GM23338 (cell line): Measurements from ENCODE around the gene DAAM1. TPM values are rescaled to one million over a fixed set of nuclear protein-coding genes. Genes with fewer than 3 reads are reported as not detected.

Experiments
- ATAC-seq: fragments of 200-7000 bp; cut with Tn5 transposase; 3 replicates; pipeline ENCODE4 v1.9.1; 2020
- DNase-seq: peaks from one replicate; pipeline ENCODE4 v3.0.0-alpha.2; 2015; ENCODE audit warnings: low spot score
- H2AFZ ChIP-seq: fragments of 200-600 bp; sonication (generic); 2 replicates; pipeline ENCODE4 v1.8.0; 2016; ENCODE audit warnings: antibody characterized with exemption, mild to moderate bottlenecking, moderate library complexity
- H3F3A ChIP-seq: fragments of 200-600 bp; sonication (generic); replicated peaks from 2 replicates; pipeline ENCODE4 v1.8.0; 2017; ENCODE audit warnings: antibody characterized with exemption, mixed run types, low read depth
- H3K27ac ChIP-seq: fragments of 200-600 bp; sonication (generic); 2 replicates; pipeline ENCODE4 v1.6.1; 2016; ENCODE audit warnings: low read depth
- H3K27me3 ChIP-seq: fragments of 200-600 bp; sonication (generic); 2 replicates; pipeline ENCODE4 v1.8.0; 2016; ENCODE audit warnings: mild to moderate bottlenecking, mixed run types, moderate library complexity; ENCODE audit not compliant: insufficient read depth
- H3K36me3 ChIP-seq: fragments of 200-600 bp; sonication (generic); 2 replicates; pipeline ENCODE4 v1.8.0; 2016; ENCODE audit warnings: mild to moderate bottlenecking; ENCODE audit not compliant: insufficient read depth
- H3K4me1 ChIP-seq: fragments of 200-600 bp; sonication (generic); 2 replicates; pipeline ENCODE4 v1.8.0; 2016; ENCODE audit warnings: mild to moderate bottlenecking, moderate library complexity; ENCODE audit not compliant: insufficient read depth
- H3K4me2 ChIP-seq: fragments of 200-600 bp; sonication (generic); 2 replicates; pipeline ENCODE4 v1.7.1; 2017; ENCODE audit warnings: mixed run types
- H3K4me3 ChIP-seq: fragments of 200-600 bp; sonication (generic); 2 replicates; pipeline ENCODE4 v1.6.1; 2016; ENCODE audit warnings: mixed run types
- H3K79me2 ChIP-seq: fragments of 200-600 bp; sonication (generic); replicated peaks from 2 replicates; pipeline ENCODE4 v1.8.0; 2017; ENCODE audit warnings: mild to moderate bottlenecking; ENCODE audit not compliant: insufficient read depth
- H3K9me2 ChIP-seq: fragments of 200-600 bp; sonication (generic); 2 replicates; pipeline ENCODE4 v1.8.0; 2017; ENCODE audit not compliant: insufficient read depth
- H4K20me1 ChIP-seq: fragments of 200-600 bp; sonication (generic); replicated peaks from 2 replicates; pipeline ENCODE4 v1.8.0; 2017; ENCODE audit warnings: mild to moderate bottlenecking; ENCODE audit not compliant: insufficient read depth
- H3K27ac Mint-ChIP-seq: 2 replicates; pipeline ENCODE4 v1.8.0; 2020; ENCODE audit warnings: inconsistent platforms, mild to moderate bottlenecking, moderate library complexity, mixed read lengths
- H3K27me3 Mint-ChIP-seq: 3 replicates; pipeline ENCODE4 v1.8.0; 2022; ENCODE audit warnings: low read depth, mild to moderate bottlenecking, moderate library complexity, mixed read lengths, inconsistent platforms; ENCODE audit not compliant: insufficient read depth, poor library complexity
- H3K36me3 Mint-ChIP-seq: 3 replicates; pipeline ENCODE4 v1.8.0; 2021; ENCODE audit warnings: low read depth, mild to moderate bottlenecking, inconsistent platforms, moderate library complexity, mixed read lengths
- H3K4me1 Mint-ChIP-seq: 3 replicates; pipeline ENCODE4 v1.8.0; 2020; ENCODE audit warnings: mild to moderate bottlenecking, inconsistent platforms, mixed read lengths
- H3K4me3 Mint-ChIP-seq: 3 replicates; pipeline ENCODE4 v1.8.0; 2021; ENCODE audit warnings: moderate library complexity, mild to moderate bottlenecking, inconsistent platforms, mixed read lengths
- H3K9me3 Mint-ChIP-seq: 3 replicates; pipeline ENCODE4 v1.8.0; 2020; ENCODE audit warnings: moderate library complexity, mild to moderate bottlenecking, inconsistent platforms, mixed read lengths
- ETS1 ChIP-seq: IDR thresholded peaks from 2 replicates; pipeline ENCODE4 v1.6.1; 2016; ENCODE audit warnings: antibody characterized with exemption
- JUNB ChIP-seq: IDR thresholded peaks from one replicate; pipeline ENCODE4 v1.6.1; 2016; ENCODE audit warnings: antibody characterized with exemption; ENCODE audit not compliant: unreplicated experiment
- ZNF462 ChIP-seq: fragments of 250-450 bp; sonication (Bioruptor Pico); IDR thresholded peaks from 2 replicates; pipeline ENCODE4 v1.5.0; 2020; ENCODE audit warnings: mild to moderate bottlenecking, moderate library complexity
- polyA plus RNA-seq: library from polyadenylated mRNA; unstranded; fragments of >200 nt; fragmentation: Nextera tagmentation; extraction: Ambion mirVana; gene quantifications from 2 replicates; pipeline ENCODE4 v1.2.1, GENCODE V29; 2016
- total RNA-seq: library from RNA; depleted of rRNA; stranded (reverse); fragments of >200 nt; shearing (Covaris generic); gene quantifications from 2 replicates; pipeline ENCODE4 v1.2.3, GENCODE V29; 2014
- TF ChIP-seq, protein P1 (sequence below): IDR thresholded peaks from one replicate; pipeline ENCODE4 v1.6.1; 2018; ENCODE audit warnings: antibody characterized with exemption; ENCODE audit not compliant: unreplicated experiment

Gene DAAM1
- total and polyA plus RNA-seq, 2 experiments from 2014 or later = 36.3 to 42.1 TPM

DNA sequence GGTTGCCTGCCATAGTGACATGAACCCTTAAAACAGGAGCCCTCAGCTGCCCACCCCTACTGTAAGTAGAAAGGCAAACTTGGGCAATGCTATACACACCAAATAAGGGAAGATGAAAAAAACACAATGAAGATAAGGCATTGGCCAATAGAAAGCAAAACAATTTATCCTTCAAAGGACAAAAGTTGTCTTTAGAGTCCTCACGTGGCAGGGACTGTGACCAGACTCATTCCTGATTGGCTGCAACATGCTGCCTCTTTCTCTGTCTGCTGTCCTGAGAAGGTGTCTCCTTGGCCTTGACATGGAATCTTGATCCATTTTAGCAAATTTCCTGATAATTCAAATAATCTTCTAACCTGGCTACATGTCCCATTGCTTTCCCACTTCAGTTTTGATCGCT lies 144.8 kb downstream of the DAAM1 start (continued):
- TF ChIP-seq ZNF462 (CRISPR knock-in tag) (no peak), JUNB (no peak), ETS1 (no peak)
- TF ChIP-seq, protein P1, sequence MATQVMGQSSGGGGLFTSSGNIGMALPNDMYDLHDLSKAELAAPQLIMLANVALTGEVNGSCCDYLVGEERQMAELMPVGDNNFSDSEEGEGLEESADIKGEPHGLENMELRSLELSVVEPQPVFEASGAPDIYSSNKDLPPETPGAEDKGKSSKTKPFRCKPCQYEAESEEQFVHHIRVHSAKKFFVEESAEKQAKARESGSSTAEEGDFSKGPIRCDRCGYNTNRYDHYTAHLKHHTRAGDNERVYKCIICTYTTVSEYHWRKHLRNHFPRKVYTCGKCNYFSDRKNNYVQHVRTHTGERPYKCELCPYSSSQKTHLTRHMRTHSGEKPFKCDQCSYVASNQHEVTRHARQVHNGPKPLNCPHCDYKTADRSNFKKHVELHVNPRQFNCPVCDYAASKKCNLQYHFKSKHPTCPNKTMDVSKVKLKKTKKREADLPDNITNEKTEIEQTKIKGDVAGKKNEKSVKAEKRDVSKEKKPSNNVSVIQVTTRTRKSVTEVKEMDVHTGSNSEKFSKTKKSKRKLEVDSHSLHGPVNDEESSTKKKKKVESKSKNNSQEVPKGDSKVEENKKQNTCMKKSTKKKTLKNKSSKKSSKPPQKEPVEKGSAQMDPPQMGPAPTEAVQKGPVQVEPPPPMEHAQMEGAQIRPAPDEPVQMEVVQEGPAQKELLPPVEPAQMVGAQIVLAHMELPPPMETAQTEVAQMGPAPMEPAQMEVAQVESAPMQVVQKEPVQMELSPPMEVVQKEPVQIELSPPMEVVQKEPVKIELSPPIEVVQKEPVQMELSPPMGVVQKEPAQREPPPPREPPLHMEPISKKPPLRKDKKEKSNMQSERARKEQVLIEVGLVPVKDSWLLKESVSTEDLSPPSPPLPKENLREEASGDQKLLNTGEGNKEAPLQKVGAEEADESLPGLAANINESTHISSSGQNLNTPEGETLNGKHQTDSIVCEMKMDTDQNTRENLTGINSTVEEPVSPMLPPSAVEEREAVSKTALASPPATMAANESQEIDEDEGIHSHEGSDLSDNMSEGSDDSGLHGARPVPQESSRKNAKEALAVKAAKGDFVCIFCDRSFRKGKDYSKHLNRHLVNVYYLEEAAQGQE = no peak

DNA sequence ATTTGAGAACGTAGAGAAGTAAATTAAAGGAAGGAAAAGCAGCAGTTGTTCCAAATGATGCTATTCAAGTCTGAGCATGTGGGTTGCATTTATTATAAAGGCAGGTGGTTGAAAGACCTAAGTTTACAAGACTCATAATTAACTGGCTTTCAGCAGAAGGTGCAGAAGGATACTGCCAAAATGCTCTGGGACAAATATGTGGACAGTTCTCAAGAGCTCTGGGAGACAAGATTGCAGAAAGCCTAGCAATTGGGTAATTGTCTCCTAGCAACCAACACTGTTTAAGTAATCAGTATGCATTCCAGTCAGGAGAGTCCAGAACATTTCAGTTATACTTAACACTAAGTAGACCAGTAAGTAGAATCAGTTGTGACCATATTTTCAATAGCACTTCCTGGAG lies 145.2 kb downstream of the DAAM1 start:
- ATAC-seq (no peak), DNase-seq (no peak)
- Mint-ChIP-seq H3K4me1 (peaks cover 55% of the 10 kb centered on the region), H3K9me3 (no peaks in the 10 kb centered on the region), H3K4me3 (no peak overlapping the region), H3K36me3 (peaks cover 13% of the 10 kb centered on the region), H3K27ac (no peak overlapping the region; the same call in 1 of the 2 replicates), H3K27me3 (no peaks in the 10 kb centered on the region)
- Histone ChIP-seq H3K4me3 (no peak overlapping the region), H3K4me2 (no peak overlapping the region), H2AFZ (no peak overlapping the region), H3K9me2 (peaks cover 11% of the 10 kb centered on the region), H3K4me1 (peaks cover 73% of the 10 kb centered on the region), H3K27ac (no peak overlapping the region), H3K79me2 (no peaks in the 10 kb centered on the region), H3K36me3 (no peaks in the 10 kb centered on the region), H4K20me1 (no peaks in the 10 kb centered on the region), H3K27me3 (no peaks in the 10 kb centered on the region), H3F3A (no peaks in the 10 kb centered on the region)
- TF ChIP-seq ETS1 = no peak
